Endometrial microvascular endothelial cells (primary cell): Measurements from ENCODE around the gene KLHL35. TPM values are rescaled to one million over a fixed set of nuclear protein-coding genes. Genes with fewer than 3 reads are reported as not detected.

Experiments used
- in situ Hi-C: cut with HindIII; loops from 2 replicates; pipeline ENCODE4 v1.10.0; 2017; ENCODE audit warnings: low sequenced_read_pairs, low pct_unique_long_range_greater_than_20kb; ENCODE audit errors: inconsistent ontology term
- total RNA-seq: library from RNA; depleted of rRNA; stranded (reverse); fragments of >200 nt; gene quantifications from one replicate; pipeline ENCODE4 v1.2.3, GENCODE V29; 2015; ENCODE audit errors: inconsistent ontology term

Gene KLHL35
- total RNA-seq, 1 donor from 2014 or later, result not detected

GRCh38 chr11:75471176-75471973 is 38.4 kb upstream of the KLHL35 start:
- in situ Hi-C loops, result no loop called here

DNA sequence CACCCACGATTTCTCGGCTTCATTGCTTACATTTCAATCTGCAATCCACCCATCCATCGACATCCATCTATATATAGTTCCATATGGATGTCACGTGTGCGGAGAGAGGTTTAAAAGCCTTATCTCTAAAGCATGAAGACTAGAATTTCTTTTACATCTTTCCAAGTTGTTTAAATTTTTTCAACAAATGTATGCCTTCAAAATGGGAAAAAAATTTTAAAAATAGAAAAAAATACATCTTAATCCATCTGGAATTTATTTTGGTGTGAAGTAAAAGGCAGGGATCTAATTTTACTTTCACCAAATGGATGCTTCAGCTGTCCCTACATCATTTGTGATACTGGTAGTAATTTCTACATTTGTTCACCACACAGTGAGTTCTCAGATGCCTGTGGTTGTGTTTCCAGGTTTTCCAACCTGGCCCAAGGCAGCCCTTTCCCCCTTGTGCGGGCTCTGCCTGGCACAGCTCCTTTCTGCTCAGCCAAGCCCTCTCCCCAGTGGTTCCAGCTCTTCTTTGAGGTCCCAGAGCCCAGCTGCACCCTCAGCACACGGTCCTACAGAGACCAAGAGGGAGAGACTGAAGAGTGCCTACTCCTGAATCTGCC is 37.6 kb upstream of the KLHL35 start:
- in situ Hi-C loops, result no loop called here

DNA sequence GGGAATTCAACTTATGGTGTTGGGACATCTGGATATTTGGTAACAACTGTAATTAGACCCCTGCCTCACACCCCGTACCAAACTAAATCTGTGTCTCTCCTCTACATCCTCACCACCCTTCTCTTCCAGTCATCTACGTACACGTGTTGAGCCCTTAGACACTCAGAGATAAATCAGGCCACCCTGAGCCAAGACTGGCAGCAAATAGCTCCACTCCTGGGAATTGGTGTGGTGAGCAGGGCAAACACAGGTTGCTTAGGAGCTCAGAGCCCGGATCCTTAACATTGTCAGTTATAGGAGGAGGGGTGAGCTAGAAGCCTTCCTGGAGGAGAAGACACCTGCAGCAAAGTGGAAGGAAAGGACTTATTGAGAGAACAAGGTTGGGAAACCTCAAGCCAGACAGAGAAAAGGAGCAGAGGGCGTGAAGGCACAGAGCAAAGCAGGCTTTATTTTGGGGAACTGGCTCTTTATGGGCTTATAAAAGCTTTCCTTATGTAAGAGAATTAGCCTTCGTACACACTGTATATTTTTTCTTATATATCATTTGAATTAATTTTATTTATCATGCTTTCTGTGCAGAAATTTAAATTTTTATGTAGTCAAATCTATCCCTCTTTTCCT is 36.9 kb upstream of the KLHL35 start:
- in situ Hi-C loops, result no loop called here

DNA sequence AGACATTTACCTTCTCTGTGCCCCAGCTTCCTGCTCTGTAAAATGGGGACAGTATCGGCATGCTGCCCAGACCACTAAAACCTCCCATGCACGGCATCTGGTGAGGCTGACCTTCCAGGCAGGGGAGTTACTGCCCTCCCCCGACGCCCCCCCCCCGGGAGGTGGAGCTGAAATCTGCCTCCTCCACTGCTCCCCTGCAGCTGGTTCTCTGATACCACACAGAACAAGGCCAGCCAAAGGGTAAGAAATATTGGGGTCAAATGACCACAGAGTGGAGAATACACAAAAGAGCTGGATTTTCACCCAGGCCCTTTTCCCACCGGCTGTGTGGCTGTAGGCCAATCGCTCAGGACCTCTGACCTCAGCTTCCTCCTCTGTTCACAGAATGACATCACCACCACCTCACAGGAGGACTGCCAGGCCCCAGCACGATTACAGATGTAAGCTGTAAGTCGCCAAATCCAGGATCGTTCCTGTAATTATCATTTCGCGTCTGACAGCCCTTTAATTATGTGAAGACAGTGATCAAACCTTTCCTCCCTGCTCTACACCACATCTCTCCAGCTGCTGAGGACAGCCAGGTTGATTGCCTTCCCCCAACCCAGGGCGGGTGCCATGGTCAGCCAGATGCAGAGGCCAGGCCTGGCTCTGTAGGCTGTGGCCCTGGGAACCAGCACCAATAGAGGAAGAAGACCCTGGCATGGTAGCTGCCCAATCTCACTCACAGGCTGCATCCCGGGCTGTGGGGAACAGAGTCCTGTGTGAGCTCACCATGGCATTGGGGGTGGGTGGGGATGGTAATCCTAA is 35.7 kb upstream of the KLHL35 start:
- in situ Hi-C loops, result no loop called here

DNA sequence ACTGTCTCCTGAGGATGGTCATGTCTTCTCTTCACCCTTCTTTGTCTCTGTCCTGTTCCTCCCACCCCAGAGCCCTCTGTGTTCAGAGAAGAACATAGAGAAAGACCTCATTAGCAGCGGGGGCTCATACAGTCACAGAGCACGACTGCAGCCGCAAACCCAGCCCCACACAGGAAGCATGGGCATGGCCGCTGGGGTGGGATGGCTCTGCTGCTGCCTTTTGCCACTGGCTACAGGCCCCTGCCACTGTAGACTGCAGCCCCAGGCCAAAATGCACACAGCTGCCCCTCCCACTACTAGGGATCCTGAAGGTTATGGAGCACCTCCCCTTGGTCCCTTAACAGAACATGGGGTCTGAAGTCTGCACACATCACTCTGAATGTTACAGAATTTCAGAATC is 34.9 kb upstream of the KLHL35 start:
- in situ Hi-C loops, result no loop called here

DNA sequence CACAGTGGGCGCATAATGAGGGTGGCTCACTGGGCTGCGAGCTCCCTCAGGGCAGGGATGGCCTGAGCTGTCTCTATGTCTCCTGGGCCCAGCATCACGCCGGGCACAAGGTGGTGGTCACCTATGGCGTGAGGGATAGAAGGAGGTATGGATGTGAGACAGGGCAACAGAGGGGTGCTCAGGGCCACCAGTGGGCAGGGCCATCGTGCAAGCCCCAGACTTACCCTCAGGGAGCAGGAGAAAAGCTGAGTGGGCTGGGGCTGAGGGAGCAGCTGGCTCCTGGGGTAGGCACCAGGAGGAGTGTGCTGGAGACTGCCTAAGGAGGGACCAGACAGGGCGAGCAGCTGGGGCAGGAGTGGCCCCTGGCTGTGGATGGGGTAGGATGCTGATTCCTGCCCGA is 34.3 kb upstream of the KLHL35 start:
- in situ Hi-C loops, result no loop called here

DNA sequence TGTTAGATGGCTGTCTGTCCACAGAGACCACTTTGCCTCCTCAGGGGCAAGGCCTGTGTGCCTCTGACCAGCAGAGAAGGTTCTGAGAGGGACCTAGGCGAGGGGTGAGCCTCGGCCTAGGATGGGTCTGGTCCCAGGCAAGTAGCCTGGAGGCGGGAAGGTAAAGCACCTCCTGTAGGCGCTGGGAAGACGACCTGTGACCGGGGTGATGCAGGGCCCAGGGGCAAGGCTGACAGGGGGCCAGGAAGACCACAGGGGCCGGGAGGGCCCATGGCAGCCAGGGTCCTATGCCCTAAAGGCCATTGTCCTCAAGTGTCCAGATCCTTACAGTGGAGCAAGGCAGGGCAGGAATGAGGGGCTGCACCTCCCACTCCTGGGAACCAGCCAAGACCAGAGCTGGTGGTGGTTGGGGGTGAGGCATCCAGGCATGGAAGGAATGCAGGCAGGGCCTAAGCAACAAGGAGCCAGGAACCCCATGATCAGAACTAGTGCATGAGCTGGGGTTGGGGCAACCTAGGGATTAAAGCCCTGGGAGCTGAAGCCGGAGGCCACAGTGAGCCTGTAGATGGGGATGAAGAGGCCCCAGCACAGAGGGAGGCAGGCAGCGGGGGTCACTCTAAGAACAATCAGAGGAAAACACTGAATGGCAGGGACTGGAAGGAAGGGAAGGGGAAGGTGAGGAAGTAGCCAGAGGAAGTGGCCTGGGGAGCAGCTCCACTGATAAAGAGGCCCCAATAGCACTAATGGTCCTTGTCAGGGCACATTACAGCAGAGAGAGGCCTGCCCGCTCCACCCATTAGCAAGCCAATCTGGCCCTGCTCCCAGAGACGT is 32.9 kb upstream of the KLHL35 start:
- in situ Hi-C loops, result no loop called here

DNA sequence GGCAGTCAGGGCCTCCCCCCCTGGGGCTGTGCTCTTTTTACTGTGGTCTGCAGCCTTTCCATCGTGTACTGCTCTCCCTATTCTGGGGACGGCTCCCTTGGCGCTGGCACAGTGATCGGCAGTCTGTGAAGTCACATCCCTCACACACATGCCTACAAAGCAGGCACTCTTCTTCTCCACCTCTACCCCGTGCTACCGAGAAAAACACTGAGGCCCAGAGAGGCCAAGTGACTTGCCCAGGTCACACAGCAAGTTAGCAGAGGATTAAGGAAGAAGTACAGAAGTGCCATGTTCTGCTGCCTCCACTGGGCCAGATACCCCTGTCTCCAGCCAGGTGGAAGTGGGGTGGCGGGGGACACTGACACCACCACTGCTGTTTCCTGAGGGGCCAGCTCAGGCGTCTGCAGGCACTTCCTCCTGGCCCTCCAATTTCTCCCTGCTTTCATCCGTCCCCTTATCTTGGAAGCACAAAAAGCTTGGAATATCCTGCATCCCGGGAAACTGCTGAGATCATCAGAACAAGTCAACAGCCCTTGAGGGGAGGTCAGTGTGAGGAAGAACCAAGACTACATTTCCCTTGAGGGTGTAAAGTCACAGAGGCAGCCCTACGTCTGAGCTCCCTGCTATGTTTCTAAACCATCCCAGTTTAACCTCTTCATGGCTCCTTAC is 30.2 kb upstream of the KLHL35 start:
- in situ Hi-C loops, result loop anchor here (5.0 kb wide), 1 partner anchor 59 kb away; no protein-coding TSS in a partner anchor

DNA sequence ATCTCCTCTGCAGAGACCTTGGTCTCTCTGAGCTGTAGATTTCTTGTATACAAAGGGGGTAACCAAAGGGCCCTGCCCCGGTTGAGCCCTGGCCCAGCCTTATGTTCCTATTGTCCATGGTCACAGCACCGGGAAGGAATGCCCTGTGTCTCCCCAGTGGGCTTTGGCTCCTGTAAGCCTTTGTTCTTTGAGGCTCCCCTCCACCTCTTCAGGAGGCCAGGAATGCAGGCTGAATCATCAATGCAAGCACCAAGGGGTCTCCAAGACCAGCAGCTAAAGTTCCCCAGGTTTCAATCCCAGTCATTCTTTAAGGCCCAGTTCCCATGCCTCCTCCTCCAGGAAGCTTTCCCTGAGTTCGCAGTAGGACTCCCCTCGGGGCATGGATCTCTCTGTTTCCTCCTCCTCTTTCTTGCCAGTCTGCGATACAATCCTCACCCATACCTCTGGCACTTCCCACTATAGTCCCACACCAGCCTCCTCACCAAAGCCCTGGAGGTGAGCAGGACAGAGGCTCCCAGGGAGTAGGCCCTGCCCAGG is 29.2 kb upstream of the KLHL35 start:
- in situ Hi-C loops, result loop anchor here (5.0 kb wide), 1 partner anchor 60 kb away; no protein-coding TSS in a partner anchor

GRCh38 chr11:75461151-75461550 is 28.1 kb upstream of the KLHL35 start:
- in situ Hi-C loops, result loop anchor here (5.0 kb wide), 1 partner anchor 61 kb away; no protein-coding TSS in a partner anchor

- in situ Hi-C loops, result no loop called here
Measured at GRCh38 chr11:75456596-75457183, 23.7 kb upstream of the KLHL35 start.

GRCh38 chr11:75454987-75455386 is 22.0 kb upstream of the KLHL35 start:
- in situ Hi-C loops, result no loop called here

GRCh38 chr11:75453916-75454655 is 21.1 kb upstream of the KLHL35 start:
- in situ Hi-C loops, result no loop called here

GRCh38 chr11:75450826-75451821 is 18.1 kb upstream of the KLHL35 start:
- in situ Hi-C loops, result no loop called here

DNA sequence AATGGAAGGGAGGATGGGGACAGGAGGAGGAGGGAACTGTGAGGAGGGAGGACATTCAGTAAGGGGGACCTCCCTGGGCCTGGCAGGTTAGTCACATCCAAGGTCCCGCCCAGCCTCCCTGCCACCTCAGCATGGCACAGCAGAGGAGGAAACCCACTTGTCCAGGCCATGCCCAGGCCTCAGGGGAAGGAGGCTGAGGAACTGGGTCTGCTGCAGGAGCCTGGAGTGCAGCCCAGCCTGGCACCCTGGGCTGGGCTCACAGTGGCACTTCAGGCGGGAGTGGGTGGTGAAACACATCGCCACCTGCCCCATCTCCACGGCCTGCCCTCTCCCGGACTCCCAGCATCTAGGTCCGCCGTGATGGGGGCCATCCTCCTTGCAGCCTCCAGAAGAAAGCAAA is 17.2 kb upstream of the KLHL35 start:
- in situ Hi-C loops, result no loop called here

DNA sequence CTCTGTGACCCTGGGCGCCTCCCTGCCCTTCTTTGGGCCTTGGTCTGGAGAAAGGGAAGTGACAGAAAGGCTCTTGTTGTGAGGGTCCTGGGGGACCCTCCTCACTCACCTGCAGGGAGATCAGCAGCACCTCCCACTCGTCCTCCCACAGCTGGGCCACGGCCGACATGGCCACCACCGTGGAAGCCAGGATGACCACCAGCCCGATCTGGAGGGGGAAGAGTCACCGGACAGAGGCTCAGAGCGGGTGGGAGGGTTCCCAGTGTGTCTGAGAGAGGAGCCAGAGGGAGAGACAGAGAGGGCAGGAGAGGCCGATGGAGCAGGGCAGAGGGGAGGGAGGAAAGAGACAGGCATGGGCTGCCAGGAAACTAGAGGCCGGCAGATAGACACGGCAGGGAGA is 16.8 kb upstream of the KLHL35 start:
- in situ Hi-C loops, result no loop called here
